ENCODE measurements around the gene C2orf15. TPM values are rescaled to one million over a fixed set of nuclear protein-coding genes. Genes with fewer than 3 reads are reported as not detected.
"Not testable (repeated sequence)": the region's sequence is repeated elsewhere in the genome, so short reads cannot be mapped to it uniquely, and the experiment has no call there.

The C2orf15 gene
- total RNA-seq, 4 donors from 2014 or later, result 0.39 TPM; not detected in 3

DNA sequence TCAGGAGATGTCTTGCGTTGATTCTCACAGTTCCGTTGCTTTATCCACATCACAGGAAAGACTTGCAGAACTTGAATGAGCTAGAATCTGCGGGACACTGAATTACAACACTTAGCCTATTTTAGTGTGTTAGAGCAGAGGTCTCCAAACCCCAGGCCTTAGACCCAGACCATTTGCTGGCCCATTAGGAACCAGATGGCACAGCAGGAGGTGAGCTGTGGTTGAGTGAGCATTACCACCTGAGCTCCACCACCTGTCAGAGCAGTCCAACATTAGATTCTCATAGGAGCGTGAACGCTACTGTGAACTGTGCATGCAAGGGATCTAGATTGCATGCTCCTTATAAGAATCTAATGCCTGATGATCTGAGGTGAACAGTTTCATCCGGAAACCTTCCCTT is 43.3 kb downstream of the C2orf15 start:
- WGBS, result 81% methylated on average over 6 of the region's 6 CpGs
- TF ChIP-seq POLR2AphosphoS5 (IDR thresholded peaks at IDR 0.05) (no peak), POLR2A (IDR thresholded peaks at IDR 0.05; ENCODE audit: low read depth) (no peak), EP300 (IDR thresholded peaks at IDR 0.05) (no peak), CTCF (IDR thresholded peaks at IDR 0.05) (no peak)

GRCh38 chr2:99187011-99187410 is 45.5 kb downstream of the C2orf15 start:
- TF ChIP-seq CTCF (IDR thresholded peaks at IDR 0.05), result no peak
- no peak for TF ChIP-seq EP300 (IDR thresholded peaks at IDR 0.05)
- no peak for TF ChIP-seq POLR2A (IDR thresholded peaks at IDR 0.05; ENCODE audit: low read depth)
- intact Hi-C loops (cut with DNase I), result no loop called here
- no peaks in the 10 kb centered on the region for H3K9me3 ChIP-seq
- peaks cover 5 to 20% (median 13%) of the 10 kb centered on the region in 4 donors for H3K4me1 ChIP-seq
- no peak overlapping the region for H3K4me3 ChIP-seq
- peaks cover 4 to 51% (median 35%) of the 10 kb centered on the region in 4 donors for H3K36me3 ChIP-seq
- DNase-seq (ENCODE audit: extremely low spot score), result no peak
- no peaks in the 10 kb centered on the region for H3K27me3 ChIP-seq
- no peak overlapping the region for H3K27ac ChIP-seq (replicated peaks in 1 of 4)

More for the DNA sequence above, 43.3 kb downstream of the C2orf15 start:
- H3K27me3 ChIP-seq, result no peaks in the 10 kb centered on the region
- intact Hi-C loops (cut with DNase I), result loop anchor here (5.0 kb wide), 1 partner anchor 152 kb away; the partner anchor contains the start of genes EIF5B and TXNDC9
- H3K4me3 ChIP-seq, result no peak overlapping the region
- H3K36me3 ChIP-seq, result peaks cover 0 to 31% (median 18%) of the 10 kb centered on the region in 4 donors
- H3K4me1 ChIP-seq, result peaks cover 17 to 33% (median 26%) of the 10 kb centered on the region in 4 donors
- no peaks in the 10 kb centered on the region for H3K9me3 ChIP-seq
- H3K27ac ChIP-seq (replicated peaks in 1 of 4), result no peak overlapping the region
- DNase-seq (ENCODE audit: extremely low spot score), result no peak

DNA sequence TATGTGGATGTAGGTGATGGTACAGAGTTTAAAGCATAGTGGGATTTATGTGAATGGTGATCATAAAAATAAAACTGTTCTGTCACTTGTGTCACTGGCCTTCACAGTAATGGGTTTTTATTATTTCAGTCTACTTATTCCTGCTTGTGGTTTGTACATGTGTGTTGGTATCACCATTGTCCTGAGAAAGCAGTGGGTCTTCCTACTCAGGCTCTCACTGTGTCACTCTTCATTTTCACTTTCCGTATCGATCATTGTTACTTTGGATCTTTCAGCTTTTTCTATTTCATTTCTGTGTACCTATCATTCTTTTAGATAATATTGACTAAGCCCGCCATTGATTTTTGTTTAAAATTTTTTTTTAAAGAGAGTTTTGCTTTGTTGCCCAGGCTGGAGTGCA is 46.9 kb downstream of the C2orf15 start:
- TF ChIP-seq CTCF (IDR thresholded peaks at IDR 0.05) (no peak), POLR2AphosphoS5 (IDR thresholded peaks at IDR 0.05) (no peak), POLR2A (IDR thresholded peaks at IDR 0.05; ENCODE audit: low read depth) (no peak), EP300 (IDR thresholded peaks at IDR 0.05) (no peak)
- no peaks in the 10 kb centered on the region for H3K27me3 ChIP-seq
- H3K27ac ChIP-seq (replicated peaks in 1 of 4), result no peak overlapping the region
- WGBS, result 95% methylated on average over 3 of the region's 3 CpGs
- peaks cover 6 to 65% (median 44%) of the 10 kb centered on the region in 4 donors for H3K36me3 ChIP-seq
- intact Hi-C loops (cut with DNase I), result no loop called here
- H3K4me3 ChIP-seq, result no peak overlapping the region
- no peak for DNase-seq (ENCODE audit: extremely low spot score)
- peaks cover 0 to 7% (median 2%) of the 10 kb centered on the region in 4 donors for H3K4me1 ChIP-seq
- no peaks in the 10 kb centered on the region for H3K9me3 ChIP-seq

GRCh38 chr2:99190548-99190947 is 49.0 kb downstream of the C2orf15 start:
- H3K4me3 ChIP-seq, result no peak overlapping the region
- no peaks in the 10 kb centered on the region for H3K4me1 ChIP-seq
- H3K9me3 ChIP-seq, result no peaks in the 10 kb centered on the region
- WGBS, result 86% methylated on average over 1 of the region's 1 CpG
- no peak for DNase-seq (ENCODE audit: extremely low spot score)
- no peak for TF ChIP-seq POLR2AphosphoS5 (IDR thresholded peaks at IDR 0.05)
- TF ChIP-seq EP300 (IDR thresholded peaks at IDR 0.05), result no peak
- no peak for TF ChIP-seq POLR2A (IDR thresholded peaks at IDR 0.05; ENCODE audit: low read depth)
- TF ChIP-seq CTCF (IDR thresholded peaks at IDR 0.05), result no peak
- H3K36me3 ChIP-seq, result peaks cover 13 to 85% (median 55%) of the 10 kb centered on the region in 4 donors
- intact Hi-C loops (cut with DNase I), result no loop called here
- no peak overlapping the region for H3K27ac ChIP-seq (replicated peaks in 1 of 4)
- no peaks in the 10 kb centered on the region for H3K27me3 ChIP-seq

DNA sequence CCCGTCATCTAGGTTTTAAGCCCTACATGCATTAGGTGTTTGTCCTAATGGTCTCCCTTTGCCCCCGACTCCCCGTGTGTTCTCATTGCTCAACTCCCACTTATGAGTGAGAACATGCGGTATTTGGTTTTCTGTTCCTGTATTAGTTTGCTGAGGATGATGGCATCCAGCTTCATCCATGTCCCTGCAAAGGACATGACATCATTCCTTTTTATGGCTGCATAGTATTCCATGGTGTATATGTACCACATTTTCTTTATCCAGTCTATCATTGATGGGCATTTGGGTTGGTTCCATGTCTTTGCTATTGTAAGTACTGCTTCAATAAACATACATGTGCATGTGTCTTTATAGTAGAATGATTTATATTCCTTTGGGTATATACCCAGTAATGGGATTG is 50.9 kb downstream of the C2orf15 start:
- peaks cover 31 to 95% (median 67%) of the 10 kb centered on the region in 4 donors for H3K36me3 ChIP-seq
- WGBS, result 99% methylated on average over 4 of the region's 4 CpGs

More for the DNA sequence above, 50.9 kb downstream of the C2orf15 start:
- H3K4me1 ChIP-seq; DNase-seq (ENCODE audit: extremely low spot score); intact Hi-C loops (cut with DNase I); H3K27ac ChIP-seq (replicated peaks in 1 of 4); H3K4me3 ChIP-seq; H3K9me3 ChIP-seq; H3K27me3 ChIP-seq: not testable (repeated sequence)

Measured in esophagus muscularis mucosa (tissue), 4 donors.